GM19239 (cell line): Measurements from ENCODE around the gene TRPV5.

ENCODE experiments used
- DNase-seq: peaks from one replicate; pipeline ENCODE4 v3.0.0; 2011; ENCODE audit warnings: low spot score; ENCODE audit not compliant: insufficient read length
- FAIRE-seq: peaks from 2 replicates; lab custom pipeline; 2011; peaks lifted over from hg19 to GRCh38; lab: Jason Lieb, UNC

The TRPV5 gene

DNA sequence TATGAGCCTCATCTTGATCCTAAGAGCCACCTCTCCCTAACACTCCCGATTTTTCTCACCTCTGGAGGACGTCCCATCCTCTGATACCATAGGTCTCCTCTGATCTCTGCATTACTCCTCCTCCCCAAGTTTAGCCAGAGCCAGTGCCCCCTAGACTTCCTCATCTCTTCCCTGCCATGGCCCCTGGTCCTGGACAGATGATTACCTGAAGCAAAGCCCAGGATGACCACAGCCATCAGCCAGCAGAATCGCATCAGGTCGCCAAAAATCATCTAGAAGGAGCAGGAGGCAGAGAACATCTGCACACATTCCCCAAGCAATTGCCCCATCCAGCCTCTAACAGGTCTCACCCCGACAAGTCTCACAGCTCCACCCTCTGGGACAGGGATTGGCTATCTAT lies 59.7 kb downstream of the TRPV5 start:
- DNase-seq (no peak), FAIRE-seq (no peak)

DNA sequence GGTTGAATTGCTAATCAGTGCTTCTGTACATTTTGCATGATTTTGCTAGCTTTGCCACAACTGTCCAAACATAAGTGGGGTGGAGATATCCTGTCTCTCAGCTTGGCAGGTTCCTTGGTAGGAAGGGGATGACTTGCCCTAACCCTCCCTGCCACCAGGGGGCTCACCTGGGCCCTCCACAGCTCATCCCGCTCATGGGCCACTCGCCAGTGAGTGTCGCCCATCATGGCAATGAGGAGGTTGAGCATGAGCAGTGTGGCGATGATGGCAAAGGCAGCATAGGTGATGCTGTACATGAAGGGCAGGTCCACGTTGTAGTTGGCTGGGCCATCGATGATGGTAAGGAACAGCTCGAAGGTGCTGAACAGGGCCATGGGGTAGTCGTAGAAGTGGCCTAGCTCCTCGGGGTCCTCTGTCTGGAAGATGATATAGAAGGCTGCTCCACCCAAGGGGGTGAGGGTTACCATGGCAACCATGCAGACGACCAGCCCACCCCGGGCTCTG lies 60.2 kb downstream of the TRPV5 start:
- DNase-seq (peak; percentile 47), FAIRE-seq (no peak)

DNA sequence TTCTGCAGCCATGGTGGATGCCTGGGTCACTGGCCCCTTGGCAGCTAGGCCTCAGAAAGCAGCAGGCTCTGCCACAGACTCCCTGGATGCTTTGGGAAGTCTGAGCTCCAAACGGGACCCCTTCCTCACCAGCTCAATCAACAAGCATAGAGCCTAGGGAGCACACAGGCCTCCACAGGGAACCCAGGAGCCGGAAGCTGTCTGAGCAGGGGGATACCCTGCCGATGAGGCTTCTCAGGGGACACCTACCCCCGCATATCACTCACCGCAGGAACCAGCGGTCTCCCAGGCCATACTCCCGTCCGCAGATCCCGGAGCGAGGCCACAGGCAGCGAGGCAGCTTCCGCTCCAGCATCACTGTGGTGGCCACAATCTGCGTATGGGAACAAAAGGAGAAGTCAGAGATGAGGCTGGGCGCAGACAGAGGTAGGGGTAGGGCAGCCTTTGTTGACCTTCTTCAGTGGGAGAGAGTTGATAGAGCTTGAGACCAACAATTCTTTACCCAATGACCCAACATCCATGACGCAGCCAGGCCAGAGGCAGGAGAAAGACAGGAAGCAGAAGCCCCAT lies 61.4 kb downstream of the TRPV5 start:
- DNase-seq: no peak

DNA sequence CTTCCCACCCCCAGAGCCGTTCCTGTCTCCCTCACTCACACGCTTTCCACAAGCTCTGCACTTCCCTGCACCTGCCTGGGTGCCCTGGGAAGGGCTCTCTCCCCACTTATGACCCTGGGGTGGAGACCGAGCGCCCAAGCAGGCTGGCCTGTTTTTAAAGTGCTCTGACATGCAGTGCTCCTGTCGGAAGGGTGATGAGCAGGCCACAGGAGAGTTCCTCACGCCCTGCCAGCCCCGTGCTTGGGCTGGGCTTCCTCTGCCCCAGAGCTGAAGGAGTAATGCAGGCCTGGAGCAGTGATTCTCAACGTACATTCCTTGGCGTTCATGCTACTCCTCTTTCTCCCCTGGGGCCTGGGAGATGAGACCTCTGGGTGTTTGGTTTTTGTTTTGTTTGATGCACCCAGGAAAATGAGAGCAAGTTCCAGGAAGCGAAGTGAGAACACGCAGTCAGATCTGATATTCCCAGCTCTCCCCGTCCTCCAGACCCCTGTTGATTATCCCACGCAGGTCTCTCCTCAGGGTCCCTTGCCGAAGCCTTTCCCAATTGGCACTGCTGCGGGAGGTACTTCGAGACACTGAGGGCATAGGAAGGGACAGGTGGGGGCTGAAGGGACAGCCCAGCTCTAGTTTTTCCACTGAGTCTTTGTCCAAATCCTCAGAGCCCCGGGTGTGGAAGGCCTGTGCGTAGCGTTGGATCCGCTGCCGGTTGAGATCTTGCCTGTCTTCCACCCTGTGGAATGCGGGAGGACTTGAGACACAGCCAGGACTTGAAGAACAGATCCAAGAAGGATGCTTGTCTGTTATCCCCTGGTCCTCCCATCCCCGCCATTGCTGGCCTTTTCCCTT lies 62.1 kb downstream of the TRPV5 start:
- DNase-seq (no peak), FAIRE-seq (no peak)

More for the DNA sequence above, 61.4 kb downstream of the TRPV5 start:
- no peak for FAIRE-seq

DNA sequence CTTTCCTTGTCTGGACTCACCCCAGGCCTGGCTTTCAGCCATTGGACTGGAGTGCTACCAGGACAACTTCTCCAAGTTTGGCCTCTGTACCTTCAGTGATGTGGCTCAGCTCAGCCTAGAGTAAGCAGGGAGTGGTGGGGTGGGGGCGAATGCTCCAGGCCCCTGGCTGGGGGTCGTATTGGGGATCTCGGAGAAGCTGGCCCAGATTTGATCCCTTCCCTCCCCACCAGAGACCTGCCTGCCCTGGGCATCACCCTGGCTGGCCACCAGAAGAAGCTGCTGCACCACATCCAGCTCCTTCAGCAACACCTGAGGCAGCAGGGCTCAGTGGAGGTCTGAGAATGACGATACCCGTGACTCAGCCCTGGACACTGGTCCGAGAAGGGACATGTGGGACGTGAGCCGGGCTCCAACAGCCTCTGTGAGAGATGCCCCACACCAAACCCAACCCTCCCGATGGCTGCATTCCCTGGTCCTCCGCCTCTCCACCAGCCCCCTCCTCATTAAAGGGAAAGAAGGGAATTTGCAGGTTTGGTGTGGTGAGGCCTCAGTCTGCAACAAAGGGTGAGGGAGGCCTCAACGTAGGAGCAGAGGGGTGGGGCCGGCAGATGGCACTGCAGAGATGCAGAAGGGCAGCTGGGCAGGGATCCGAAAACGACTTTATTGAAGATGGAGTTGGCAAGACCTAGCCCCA lies 62.8 kb downstream of the TRPV5 start:
- DNase-seq (no peak), FAIRE-seq (no peak)

DNA sequence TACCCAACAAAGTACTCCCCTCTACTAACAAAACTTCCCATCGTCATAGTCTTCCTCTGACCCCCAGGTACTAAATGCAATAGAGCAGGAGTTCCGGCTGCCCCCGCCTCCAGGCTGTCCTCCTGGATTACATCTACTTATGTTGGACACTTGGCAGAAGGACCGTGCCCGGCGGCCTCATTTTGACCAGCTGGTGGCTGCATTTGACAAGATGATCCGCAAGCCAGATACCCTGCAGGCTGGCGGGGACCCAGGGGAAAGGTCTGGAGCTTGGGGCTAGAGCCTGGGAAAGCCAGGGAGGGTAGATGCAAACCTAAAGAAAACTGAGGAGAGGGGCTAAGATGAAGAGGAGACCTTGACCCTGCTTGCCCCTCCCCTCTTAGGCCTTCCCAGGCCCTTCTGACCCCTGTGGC lies 63.4 kb downstream of the TRPV5 start:
- FAIRE-seq (no peak), DNase-seq (no peak)

DNA sequence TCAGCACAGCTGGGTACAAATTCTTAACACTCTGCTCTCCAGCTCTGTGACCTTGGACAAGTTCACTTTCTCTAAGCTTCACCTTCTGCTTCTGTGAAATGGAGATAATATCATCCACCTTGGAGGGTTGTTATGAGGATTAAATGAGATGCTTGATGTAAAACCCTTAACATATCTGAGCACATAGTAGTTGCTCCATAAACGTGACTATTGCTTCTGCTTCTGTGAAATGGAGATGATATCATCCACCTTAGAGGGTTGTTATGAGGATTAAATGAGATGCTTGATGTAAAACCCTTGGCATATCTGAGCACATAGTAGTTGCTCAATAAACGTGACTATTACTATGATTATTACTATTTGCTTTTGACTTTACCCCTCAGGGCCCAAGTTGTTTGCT lies 64.1 kb downstream of the TRPV5 start:
- FAIRE-seq (no peak), DNase-seq (no peak)

DNA sequence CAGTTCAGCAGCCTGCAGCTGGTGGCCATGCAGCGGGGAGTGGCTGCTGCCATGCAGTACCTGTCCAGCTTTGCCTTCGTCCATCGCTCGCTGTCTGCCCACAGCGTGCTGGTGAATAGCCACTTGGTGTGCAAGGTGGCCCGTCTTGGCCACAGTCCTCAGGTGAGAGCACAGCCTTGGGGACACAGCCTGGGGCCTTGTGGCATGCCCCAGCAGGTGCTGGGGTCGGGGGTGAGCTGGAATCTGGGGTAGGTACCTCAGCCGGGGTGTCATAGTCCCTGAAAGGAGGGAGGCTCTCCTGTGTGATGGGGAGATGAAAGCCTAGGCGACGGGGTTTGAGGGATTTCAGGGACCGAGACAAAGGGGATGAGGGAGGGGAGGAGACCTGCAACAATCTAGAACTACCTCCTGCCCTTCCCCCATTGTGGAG lies 64.5 kb downstream of the TRPV5 start:
- DNase-seq (no peak), FAIRE-seq (no peak)

DNA sequence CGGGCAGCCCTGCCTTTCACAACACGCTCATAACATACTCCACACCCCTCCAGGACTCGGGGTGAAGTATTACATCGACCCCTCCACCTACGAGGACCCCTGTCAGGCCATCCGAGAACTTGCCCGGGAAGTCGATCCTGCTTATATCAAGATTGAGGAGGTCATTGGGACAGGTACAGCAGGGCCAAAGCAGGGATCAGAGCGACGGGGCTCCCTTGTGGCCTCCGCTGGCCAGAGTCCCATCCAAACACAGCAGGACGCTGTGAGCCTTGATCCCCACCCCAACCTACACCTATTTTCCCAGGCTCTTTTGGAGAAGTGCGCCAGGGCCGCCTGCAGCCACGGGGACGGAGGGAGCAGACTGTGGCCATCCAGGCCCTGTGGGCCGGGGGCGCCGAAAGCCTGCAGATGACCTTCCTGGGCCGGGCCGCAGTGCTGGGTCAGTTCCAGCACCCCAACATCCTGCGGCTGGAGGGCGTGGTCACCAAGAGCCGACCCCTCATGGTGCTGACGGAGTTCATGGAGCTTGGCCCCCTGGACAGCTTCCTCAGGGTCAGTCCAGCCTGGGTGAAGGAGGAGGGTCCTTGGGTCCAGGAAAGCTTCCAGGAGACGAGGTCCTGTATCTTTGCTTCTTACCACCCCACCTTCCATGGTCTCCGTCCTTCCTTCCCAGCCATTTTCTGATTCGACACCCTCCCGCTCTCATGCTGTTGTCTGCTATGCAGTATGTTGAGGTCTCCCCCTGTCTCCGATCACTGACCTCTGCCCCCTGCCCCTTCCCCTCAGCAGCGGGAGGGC lies 65.2 kb downstream of the TRPV5 start:
- DNase-seq (no peak), FAIRE-seq (no peak)

DNA sequence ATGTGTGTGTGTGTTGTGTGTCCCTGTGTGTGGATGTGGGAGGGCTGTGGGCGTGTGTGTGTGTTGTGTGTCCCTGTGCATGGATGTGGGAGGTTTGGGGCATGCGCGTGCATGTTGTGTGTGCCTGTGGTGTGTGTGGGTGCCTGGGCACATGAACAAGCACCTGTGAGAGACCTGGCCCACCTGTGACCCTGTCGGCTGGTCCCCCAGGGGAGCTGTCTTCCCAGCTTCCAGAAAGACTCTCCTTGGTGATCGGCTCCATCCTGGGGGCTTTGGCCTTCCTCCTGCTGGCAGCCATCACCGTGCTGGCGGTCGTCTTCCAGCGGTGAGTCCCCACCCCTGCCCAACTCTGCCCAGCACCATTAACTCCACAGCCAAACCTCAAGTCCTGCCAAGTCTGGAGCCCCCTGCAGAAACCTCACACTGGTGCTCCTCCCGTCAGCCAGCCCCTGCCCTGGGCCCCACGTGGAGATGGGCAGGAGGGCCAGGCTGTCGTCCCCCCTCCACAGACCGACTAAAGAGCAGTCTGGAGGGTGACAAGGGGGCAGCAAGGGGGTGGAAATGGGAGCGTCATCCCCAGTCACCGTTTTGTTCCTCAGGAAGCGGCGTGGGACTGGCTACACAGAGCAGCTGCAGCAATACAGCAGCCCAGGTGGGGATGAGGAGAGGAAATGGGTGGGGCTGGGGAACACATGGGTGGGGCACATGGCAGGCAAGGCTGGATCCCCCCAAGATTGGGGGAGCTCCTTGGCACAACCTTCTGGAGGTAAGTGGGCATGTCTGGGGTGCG lies 66.0 kb downstream of the TRPV5 start:
- FAIRE-seq: no peak
- DNase-seq: no peak

DNA sequence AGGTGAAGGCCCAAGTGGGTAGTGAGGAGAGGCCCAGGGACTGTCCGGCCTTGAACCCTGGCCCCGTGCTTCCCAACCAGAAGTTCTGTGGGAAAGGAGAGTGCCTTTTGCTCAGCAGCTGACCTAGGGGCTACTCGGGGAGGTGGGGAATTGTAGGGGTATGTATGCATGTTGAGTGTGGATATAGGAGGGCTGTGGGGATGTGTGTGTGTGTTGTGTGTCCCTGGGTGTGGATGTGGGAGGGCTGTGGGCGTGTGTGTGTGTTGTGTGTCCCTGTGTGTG lies 66.5 kb downstream of the TRPV5 start:
- FAIRE-seq (no peak), DNase-seq (no peak)

DNA sequence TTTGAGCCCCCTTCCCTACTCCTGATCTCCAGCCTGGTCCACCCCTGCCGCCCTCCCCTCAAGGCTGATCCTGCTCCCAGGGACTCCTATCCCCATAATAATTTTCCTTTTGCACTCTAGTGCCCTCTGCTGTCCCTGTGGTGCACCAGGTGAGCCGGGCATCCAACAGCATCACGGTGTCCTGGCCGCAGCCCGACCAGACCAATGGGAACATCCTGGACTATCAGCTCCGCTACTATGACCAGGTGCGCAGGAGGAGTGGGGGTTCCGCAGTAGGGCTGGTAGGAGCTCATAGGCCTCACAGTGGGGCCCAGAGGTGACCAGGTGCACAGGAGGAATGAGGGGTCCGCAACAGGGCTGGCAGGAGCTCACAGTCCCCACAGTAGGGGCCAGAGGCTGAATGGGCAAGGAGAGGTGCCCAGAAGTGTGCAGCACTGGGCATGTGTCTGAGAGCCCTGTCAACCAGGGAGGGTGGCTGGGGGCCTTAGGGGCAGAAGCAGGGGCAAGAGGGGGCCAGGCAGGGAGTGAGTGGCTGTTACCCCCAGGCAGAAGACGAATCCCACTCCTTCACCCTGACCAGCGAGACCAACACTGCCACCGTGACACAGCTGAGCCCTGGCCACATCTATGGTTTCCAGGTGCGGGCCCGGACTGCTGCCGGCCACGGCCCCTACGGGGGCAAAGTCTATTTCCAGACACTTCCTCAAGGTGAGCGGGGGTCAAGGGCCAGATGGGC lies 67.0 kb downstream of the TRPV5 start:
- no peak for DNase-seq
- no peak for FAIRE-seq

DNA sequence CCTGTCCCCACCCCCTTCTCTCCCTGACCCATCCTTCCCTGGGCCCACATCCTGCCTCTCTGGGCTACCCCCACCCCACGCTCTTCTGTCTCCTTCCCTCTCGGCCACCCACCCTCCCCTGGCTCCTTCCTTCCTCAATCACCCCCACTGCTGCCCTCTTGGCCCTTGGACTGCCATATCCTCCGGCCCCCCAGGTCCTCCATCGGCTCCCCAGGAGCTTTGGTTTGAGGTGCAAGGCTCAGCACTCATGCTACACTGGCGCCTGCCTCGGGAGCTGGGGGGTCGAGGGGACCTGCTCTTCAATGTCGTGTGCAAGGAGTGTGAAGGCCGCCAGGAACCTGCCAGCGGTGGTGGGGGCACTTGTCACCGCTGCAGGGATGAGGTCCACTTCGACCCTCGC lies 67.8 kb downstream of the TRPV5 start:
- FAIRE-seq: no peak
- DNase-seq: no peak

DNA sequence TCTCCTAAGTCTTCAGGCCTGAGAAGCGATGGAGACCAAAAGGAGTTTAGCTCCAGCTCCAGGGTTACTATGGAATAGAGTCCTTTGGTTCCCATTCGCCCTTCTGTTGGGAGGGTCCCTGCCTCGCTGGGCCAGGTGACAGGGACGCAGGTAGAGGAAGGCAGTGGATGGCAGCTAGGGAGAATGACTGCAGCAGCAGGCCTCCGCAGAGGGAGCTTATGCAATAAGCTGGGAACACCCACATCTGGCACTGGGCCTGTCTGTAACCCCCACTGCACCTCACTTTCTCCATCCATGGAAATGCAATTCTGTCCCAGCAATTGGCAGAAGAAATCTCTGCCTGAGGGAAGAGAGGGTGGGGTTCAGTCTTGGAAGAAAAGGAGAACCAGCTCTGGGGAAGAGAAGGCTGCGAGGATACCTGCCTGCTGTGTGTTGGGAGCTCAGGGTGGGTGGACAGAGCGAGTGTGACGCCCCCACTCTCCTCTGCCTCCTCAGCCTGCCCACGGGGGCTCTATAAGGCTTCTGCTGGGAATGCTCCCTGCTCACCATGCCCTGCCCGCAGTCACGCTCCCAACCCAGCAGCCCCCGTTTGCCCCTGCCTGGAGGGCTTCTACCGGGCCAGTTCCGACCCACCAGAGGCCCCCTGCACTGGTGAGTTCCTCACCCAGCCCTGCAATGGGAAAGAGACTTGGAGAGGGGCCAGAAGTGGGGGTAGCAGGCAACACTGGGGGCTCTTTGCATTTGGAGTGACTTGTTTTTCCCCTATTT lies 68.4 kb downstream of the TRPV5 start:
- FAIRE-seq (no peak), DNase-seq (no peak)

DNA sequence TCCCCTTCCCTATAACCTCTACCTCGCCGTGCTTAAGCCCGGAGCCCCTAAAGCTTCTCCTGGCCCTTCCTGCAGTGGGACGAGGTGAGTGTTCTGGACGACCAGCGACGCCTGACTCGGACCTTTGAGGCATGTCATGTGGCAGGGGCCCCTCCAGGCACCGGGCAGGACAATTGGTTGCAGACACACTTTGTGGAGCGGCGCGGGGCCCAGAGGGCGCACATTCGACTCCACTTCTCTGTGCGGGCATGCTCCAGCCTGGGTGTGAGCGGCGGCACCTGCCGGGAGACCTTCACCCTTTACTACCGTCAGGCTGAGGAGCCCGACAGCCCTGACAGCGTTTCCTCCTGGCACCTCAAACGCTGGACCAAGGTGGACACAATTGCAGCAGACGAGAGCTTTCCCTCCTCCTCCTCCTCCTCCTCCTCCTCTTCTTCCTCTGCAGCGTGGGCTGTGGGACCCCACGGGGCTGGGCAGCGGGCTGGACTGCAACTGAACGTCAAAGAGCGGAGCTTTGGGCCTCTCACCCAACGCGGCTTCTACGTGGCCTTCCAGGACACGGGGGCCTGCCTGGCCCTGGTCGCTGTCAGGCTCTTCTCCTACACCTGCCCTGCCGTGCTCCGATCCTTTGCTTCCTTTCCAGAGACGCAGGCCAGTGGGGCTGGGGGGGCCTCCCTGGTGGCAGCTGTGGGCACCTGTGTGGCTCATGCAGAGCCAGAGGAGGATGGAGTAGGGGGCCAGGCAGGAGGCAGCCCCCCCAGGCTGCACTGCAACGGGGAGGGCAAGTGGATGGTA lies 69.5 kb downstream of the TRPV5 start:
- DNase-seq (no peak), FAIRE-seq (no peak)

DNA sequence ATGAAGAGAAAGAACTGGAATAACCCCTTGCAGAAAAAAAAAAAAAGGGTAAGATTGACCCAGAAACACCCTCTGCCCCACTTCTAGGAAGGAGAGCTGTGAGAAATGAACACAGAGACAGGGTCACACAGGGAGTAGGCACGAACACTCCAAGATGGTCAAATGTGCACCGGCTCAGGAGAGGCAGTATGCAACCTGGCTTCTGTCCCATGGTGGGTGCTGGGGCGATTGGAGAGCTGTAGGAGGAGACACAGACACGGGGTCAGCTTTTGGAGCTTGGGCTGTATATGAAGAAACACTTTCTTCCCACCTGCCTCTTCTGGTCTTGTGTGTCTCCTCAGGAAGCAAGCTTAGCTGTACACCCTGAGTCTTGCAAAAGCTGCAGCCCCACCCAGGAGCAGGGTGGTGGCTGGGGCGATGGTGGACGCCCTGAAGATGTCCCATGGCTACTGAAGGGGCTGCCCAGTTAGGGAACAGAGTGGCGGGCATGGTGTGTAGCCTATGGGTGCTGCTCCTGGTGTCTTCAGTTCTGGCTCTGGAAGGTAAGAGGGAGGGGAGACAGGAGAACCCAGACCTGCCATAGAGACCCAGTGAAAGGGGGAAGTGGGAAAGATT lies 70.7 kb downstream of the TRPV5 start:
- FAIRE-seq: no peak

DNA sequence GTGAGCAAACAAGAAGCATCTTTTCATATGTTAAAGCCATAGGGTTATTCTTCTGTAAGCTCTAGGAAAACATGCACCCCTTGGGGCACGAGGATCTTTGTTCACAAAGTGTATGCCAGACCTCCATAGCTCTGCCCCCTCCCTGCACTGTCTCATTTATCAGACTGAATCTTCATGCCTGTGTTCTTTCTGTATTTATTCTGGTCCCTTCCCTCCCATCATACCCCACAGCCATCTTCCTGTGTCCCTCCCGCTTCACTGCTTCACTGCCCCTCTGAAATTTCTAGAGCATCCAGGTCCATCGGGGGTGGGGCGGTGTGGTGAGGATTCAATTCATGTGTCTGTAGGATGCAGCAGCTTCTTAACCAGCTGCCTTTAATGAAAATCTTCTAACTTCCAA lies 71.2 kb downstream of the TRPV5 start:
- no peak for FAIRE-seq
- no peak for DNase-seq

More for the DNA sequence above, 70.7 kb downstream of the TRPV5 start:
- no peak for DNase-seq
